NCI-H1417 treated with DMSO at 0.1 percent for 48 hours (cell line): ENCODE measurements around the gene SLC7A9.
"Not testable (repeated sequence)": the region's sequence is repeated elsewhere in the genome, so short reads cannot be mapped to it uniquely, and the experiment has no call there.

Source experiments
- DNase-seq: peaks from one replicate; lab custom pipeline; 2025; lab: John Stamatoyannopoulos, UW

SLC7A9 gene

DNA sequence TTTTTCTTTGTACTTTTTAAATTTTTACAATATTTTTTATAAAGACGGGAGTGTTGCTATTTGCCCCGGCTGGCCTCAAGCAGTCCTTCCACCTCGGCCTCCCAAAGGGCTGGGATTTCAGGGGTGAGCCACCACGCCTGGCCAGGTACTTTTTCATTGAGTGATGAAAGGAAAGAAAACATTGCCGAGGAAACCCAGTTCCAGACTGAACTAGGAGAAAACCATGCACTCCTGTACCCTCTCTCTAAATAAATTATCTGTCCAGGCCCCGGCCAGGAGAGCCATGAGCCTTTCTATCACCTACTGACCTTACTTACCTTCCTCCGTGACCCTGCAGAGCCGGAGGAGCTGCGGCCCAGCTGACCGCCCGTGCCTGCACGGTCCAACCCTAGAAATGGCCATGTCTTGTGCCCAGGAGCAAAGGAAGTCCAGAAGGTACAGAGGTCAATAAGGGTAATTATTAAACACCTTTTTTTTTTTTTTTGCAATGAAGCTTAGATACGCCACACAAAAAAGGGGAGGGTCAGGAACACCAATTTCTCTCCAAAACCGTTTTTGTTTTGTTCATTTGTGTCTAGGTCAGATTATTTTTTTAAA, at the start of gene SLC7A9:
TSS of gene SLC7A9 (minus strand) at position 399 of the 597 bp plus-strand sequence. CDS start 1,233 bp downstream, outside the sequence.
- DNase-seq = no peak

DNA sequence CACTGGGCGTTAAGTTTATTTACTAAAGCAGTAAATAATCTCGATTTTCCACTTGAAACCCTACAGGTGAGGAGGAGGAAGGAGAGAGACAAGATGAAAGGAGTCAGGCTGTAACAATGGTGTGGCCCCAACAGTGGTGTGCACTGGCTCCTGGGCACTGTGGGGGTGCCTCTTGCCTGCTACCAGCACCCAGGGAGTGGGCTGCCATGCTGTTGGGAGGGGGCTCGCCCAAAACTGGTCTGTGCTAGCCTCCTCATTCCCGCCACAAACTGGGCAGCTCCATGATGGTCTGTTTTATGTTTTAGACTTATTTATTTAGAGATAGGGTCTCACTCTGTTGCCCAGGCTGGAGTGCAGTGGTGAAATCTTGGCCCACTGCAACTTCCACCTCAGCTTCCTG, 49.8 kb upstream of the SLC7A9 start:
- no peak for DNase-seq

DNA sequence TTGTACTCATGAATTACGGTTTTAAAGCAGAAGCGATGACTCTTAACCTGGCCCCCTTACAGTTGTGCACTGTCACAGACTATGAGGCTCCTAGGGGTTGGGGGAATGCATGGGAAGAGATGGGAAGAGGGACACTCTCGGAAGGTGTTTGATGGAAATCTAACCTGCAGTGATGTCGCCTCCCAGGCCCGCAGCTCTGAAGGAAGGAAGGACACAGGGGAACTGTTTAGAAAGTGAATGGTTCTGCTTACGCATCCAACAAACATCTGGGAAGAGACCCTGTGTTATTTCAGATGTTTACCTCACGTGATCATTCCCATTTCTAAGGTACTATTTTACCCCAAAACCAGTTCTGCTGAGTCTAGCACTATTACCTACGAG, 48.0 kb upstream of the SLC7A9 start:
- DNase-seq = no peak

DNA sequence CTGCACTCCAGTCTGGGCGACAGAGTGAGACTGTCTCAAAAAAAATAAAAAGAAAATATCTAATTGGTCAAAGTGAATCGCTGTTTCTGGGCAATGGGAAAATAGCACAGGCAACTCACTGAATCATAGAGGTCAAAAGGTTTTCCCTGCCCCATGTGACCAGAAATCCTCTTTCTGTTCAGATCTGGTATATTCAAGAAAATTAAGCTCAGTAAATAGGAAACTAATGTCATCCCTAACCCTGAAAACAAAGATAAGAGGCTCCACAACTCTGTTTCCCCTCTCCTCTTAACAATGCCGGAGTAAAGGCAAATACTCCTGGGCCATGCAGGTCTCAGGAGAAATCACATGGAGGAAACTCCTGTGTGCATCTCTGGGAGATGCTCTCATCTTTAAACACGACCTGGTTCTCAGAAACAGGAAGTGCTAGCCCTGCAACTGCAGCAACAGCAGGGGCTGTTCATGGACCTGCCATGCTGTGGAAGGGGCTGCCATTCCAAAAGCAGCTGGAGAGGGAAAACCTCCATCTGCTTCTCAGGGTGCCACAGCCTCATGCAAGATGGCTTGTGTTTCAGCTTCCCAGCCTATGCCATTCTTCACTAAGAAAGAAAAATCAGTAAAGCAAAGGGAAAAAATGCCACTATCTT, 47.5 kb upstream of the SLC7A9 start:
- DNase-seq = no peak

- no peak for DNase-seq
These were observed 45.5 kb upstream of the SLC7A9 start for GRCh38 chr19:32914879-32915660.

- DNase-seq = no peak
These were observed 41.9 kb upstream of the SLC7A9 start for GRCh38 chr19:32911467-32911866.

GRCh38 chr19:32910874-32911273, 41.3 kb upstream of the SLC7A9 start:
- DNase-seq = no peak

DNA sequence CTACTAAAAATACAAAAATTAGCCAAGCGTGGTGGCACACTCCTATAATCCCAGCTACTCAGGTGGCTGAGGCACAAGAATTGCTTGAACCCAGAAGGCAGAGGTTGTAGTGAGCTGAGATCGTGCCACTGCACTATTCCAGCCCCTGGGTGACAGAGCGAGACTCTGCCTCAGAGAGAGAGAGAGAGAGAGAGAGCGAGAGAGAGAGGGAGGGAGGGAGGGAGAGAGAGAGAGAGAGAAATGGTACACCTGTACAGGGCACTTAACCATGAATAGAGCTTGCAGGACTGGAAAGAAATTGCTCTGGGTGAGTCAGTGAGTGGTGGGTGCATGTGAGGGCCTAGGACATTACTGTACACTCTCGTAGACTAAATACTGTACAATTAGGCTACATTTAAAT, 40.5 kb upstream of the SLC7A9 start:
- DNase-seq = no peak

DNA sequence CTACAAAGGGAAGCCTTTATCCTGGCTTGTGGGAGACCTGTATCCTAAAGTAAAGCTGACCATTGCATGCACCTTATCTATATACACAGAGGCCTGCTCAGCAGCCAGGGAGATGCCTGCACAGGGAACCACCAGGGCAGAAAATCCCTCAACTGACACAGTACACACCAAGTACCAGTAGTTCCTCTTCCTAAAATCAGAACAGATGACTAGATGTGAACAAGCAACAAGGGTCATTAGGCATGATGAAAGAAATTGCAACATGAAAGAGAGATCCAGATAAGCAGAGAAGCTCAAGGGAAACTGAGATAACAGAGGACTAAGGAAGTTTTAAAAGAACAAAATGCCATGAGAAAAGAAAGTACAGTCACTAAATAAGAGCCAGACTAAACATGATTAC, 39.7 kb upstream of the SLC7A9 start:
- DNase-seq = no peak

DNA sequence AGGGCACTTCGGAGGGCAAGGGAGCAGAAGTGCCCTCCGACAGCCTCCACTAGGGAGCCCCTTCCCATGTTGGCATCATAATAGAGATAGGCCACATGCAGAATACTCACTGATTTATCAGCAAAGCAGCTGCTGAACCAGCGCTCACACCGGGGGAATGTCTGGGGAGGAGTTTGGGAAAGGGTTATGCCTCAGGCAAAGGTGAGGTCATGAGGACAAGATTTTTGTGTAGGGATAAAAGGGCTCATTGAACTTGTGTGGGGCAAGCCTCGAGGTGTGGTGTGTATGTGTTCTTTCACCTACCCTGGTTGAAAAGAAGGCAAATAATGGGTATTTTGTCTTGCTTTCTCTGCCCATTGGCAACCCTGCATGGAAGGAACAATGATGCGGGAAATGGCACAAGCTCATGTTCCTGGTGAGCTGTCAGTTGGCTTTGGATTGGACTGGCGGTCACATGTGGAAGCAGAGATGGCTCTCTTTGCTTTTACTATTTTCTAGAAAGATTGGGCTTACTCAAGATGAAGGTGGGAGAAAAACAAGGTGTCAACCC, 39.1 kb upstream of the SLC7A9 start:
- no peak for DNase-seq

GRCh38 chr19:32902448-32902847, 32.9 kb upstream of the SLC7A9 start:
- DNase-seq = no peak

GRCh38 chr19:32901504-32902161, 32.1 kb upstream of the SLC7A9 start:
- no peak for DNase-seq

DNA sequence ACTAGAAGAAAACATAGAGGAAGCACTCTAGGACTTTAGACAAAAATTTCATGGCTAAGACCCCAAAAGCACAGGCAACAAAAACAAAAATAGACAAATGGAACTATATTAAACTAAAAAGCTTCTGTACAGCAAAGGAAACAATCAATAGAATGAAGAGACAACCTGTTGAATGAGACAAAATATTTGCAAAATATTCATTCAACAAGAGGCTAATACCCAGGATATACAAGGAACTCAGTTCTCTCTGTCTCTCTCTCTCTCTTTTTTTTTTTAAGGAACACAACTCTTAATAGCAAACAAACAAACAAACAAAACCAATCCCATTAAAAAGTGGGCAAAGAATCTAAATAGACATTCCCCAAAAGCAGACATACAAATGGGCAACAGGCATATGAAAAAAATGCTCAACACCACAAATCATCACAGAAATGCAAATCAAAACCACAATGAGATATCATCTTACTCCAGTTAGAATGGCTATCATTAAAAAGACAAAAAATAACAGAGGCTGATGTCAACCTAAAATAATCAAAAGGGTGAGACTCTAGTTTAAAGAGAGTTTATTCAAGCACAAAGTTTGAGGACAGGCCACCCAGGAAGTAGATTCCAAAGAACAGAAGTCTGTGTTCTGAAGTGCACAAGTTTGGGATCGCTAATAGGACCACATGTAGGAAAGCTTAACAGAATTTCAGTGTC, 27.1 kb upstream of the SLC7A9 start:
- no peak for DNase-seq

GRCh38 chr19:32895384-32895783, 25.8 kb upstream of the SLC7A9 start:
- no peak for DNase-seq

DNA sequence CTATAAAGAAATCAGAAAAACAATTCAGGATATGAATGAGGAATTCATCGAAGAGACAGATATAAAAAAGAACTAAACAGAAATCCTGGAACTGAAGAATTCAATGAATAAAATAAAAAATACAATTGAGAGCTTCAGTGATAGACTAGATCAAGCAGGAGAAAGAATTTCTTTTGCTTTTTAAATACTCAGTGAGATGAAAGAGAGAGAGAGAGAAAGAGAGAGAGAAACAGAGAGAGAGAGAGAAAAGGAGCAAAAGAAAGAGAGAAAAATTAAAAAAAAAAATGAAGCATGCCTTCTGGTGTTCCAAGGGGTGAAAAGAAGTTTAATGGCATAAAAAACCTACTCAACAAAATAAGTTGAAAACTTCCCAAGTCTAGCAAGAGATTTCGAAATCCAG, 22.0 kb upstream of the SLC7A9 start:
- no peak for DNase-seq

GRCh38 chr19:32890841-32891240, 21.3 kb upstream of the SLC7A9 start:
- no peak for DNase-seq

DNA sequence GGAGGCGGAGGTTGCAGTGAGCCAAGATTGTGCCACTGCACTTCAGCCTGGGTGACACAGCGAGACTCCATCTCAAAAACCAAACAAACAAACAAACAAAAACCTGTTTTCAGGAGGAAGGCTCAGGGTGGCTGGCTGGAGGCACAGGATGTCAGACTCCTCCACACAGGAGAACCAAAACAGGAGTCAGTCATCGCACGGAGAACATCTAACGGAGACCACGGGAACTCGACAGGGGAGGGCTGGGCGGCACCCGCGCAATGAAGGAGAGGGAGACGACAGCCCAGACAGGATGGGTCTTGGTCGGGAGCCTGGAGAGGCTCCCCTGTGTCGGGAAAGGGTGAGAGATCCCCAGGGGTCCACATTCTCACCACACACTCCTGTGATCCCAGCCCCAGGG, 20.8 kb upstream of the SLC7A9 start:
- DNase-seq = no peak

DNA sequence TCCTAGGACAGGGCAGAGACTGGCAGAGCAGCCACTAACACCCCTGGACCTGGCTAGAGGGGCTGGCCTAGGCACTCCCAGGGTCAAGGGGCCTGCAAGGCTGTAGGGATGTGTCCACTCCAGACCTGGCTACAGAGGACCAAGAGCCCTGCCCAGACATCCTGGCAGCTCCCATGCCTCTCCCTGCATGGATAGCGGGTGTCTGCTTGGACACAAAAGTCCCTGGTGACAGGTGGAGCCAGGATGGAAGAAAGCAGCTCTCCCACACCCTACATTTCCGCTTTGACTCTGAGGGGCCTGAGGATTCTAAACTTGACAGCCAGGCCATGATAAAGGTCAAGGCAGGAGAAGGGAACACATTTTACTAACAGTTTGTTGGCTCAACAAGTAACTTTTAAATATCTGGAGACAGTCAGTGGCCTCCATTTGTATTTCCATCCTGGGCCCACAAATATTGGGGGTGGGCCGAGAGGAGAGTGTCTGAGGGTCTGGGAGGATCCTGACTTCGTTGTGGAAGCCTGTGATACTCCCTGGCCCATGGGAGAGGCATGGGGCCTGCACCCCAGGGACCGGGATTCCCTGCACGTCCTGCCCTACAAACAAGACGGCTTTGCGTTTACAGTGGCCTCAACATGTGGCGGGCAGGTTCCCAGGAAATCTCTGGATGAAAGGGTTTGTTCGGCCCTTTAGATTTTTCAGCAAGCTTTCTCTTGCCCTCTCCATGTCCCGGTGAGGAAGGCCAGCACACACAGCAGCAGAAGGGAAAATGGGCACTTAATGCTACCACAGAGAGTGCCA, 19.8 kb upstream of the SLC7A9 start:
- no peak for DNase-seq

DNA sequence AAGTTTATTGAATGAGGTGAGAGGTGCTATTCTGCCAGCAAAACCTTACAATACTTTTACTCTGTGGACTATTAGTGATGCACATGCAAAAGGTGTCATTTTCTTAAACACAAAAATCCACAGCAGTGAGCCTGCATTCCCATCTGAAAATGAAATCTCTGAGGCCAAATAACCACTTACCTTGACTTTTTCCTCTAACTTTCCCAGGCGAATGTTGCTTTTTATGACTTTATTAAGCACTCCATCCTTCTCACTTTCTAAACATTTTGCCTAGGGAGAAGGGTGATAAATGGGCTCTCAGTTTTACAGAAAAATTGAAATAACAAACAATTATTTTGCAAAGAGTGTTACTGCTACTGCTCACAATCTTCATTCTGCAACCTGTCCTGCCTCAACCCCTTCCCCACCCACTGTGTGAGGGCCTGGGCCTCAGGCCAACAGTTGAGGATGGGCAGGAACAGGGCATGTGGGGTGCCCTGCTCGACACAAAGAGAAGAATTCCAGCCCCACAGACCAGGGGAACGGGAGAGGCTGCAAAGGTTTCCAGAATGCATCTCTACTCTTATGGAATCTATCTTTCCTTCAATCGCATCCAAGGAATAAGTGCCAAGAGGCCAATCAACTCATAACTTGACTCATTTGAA, 18.1 kb upstream of the SLC7A9 start:
- DNase-seq = no peak

- no peak for DNase-seq
These were observed 16.7 kb upstream of the SLC7A9 start for GRCh38 chr19:32886241-32886640.

GRCh38 chr19:32885255-32885654, 15.7 kb upstream of the SLC7A9 start:
- DNase-seq = not testable (repeated sequence)
